IPS-18a (cell line): Measurements from ENCODE around the gene ELAVL2.

ENCODE experiments used
- H3K27ac ChIP-seq: one replicate; pipeline ENCODE4 v1.5.1; 2013; ENCODE audit warnings: low read length
- H3K27me3 ChIP-seq: one replicate; pipeline ENCODE4 v1.6.1; 2013; ENCODE audit warnings: mild to moderate bottlenecking, low read length; ENCODE audit not compliant: control insufficient read depth, insufficient read depth
- H3K36me3 ChIP-seq: one replicate; pipeline ENCODE4 v1.6.1; 2013; ENCODE audit warnings: low read depth, low read length; ENCODE audit not compliant: control insufficient read depth
- H3K4me1 ChIP-seq: one replicate; pipeline ENCODE4 v1.6.1; 2013; ENCODE audit warnings: low read depth, low read length; ENCODE audit not compliant: control insufficient read depth
- H3K4me3 ChIP-seq: one replicate; pipeline ENCODE4 v1.5.1; 2013; ENCODE audit warnings: low read length
- H3K9ac ChIP-seq: one replicate; pipeline ENCODE4 v1.6.1; 2013; ENCODE audit warnings: mild to moderate bottlenecking, low read length, moderate library complexity
- H3K9me3 ChIP-seq: one replicate; pipeline ENCODE4 v1.6.1; 2013; ENCODE audit warnings: low read depth, low read length; ENCODE audit not compliant: control insufficient read depth

The ELAVL2 gene

GRCh38 chr9:23784962-23785361, 41.1 kb downstream of the ELAVL2 start:
- Histone ChIP-seq H3K9me3 (no peaks in the 10 kb centered on the region), H3K9ac (no peak overlapping the region), H3K27me3 (no peaks in the 10 kb centered on the region), H3K4me1 (peaks cover 8% of the 10 kb centered on the region), H3K27ac (no peak overlapping the region), H3K36me3 (no peaks in the 10 kb centered on the region), H3K4me3 (no peak overlapping the region)

- Histone ChIP-seq H3K4me3 (no peak overlapping the region), H3K27me3 (no peaks in the 10 kb centered on the region), H3K9me3 (no peaks in the 10 kb centered on the region), H3K27ac (no peak overlapping the region), H3K4me1 (peaks cover 22% of the 10 kb centered on the region), H3K9ac (no peak overlapping the region), H3K36me3 (no peaks in the 10 kb centered on the region)
These were observed 42.5 kb downstream of the ELAVL2 start for GRCh38 chr9:23783509-23783908.

GRCh38 chr9:23779220-23779619, 46.8 kb downstream of the ELAVL2 start:
- Histone ChIP-seq H3K9me3 (no peaks in the 10 kb centered on the region), H3K27me3 (no peaks in the 10 kb centered on the region), H3K36me3 (no peaks in the 10 kb centered on the region), H3K9ac (no peak overlapping the region), H3K27ac (no peak overlapping the region), H3K4me1 (peaks cover 56% of the 10 kb centered on the region), H3K4me3 (no peak overlapping the region)

- H3K4me1 ChIP-seq, result peaks cover 69% of the 10 kb centered on the region
- no peak overlapping the region for H3K4me3 ChIP-seq
- H3K9ac ChIP-seq, result no peak overlapping the region
- H3K27ac ChIP-seq, result no peak overlapping the region
- H3K9me3 ChIP-seq, result no peaks in the 10 kb centered on the region
- H3K36me3 ChIP-seq, result no peaks in the 10 kb centered on the region
- no peaks in the 10 kb centered on the region for H3K27me3 ChIP-seq
These were observed 48.7 kb downstream of the ELAVL2 start for GRCh38 chr9:23777328-23777727.

- Histone ChIP-seq H3K27ac (no peak overlapping the region), H3K4me1 (peaks cover 78% of the 10 kb centered on the region), H3K9ac (no peak overlapping the region), H3K27me3 (no peaks in the 10 kb centered on the region), H3K36me3 (no peaks in the 10 kb centered on the region), H3K4me3 (no peak overlapping the region), H3K9me3 (no peaks in the 10 kb centered on the region)
These were observed 50.5 kb downstream of the ELAVL2 start for GRCh38 chr9:23775549-23775948.

GRCh38 chr9:23774266-23774665, 51.8 kb downstream of the ELAVL2 start:
- H3K9me3 ChIP-seq, result no peaks in the 10 kb centered on the region
- no peak overlapping the region for H3K4me3 ChIP-seq
- H3K9ac ChIP-seq, result no peak overlapping the region
- no peak overlapping the region for H3K27ac ChIP-seq
- no peaks in the 10 kb centered on the region for H3K36me3 ChIP-seq
- H3K4me1 ChIP-seq, result peaks cover 75% of the 10 kb centered on the region
- no peaks in the 10 kb centered on the region for H3K27me3 ChIP-seq

GRCh38 chr9:23772385-23772783, 53.7 kb downstream of the ELAVL2 start:
- Histone ChIP-seq H3K27ac (no peak overlapping the region), H3K4me3 (no peak overlapping the region), H3K9me3 (no peaks in the 10 kb centered on the region), H3K9ac (no peak overlapping the region), H3K36me3 (no peaks in the 10 kb centered on the region), H3K4me1 (peaks cover 69% of the 10 kb centered on the region), H3K27me3 (no peaks in the 10 kb centered on the region)

- Histone ChIP-seq H3K4me1 (peaks cover 63% of the 10 kb centered on the region), H3K27ac (no peak overlapping the region), H3K9me3 (no peaks in the 10 kb centered on the region), H3K4me3 (no peak overlapping the region), H3K9ac (no peak overlapping the region), H3K36me3 (no peaks in the 10 kb centered on the region), H3K27me3 (no peaks in the 10 kb centered on the region)
These were observed 54.2 kb downstream of the ELAVL2 start for GRCh38 chr9:23771746-23772384.

GRCh38 chr9:23769307-23769935, 56.6 kb downstream of the ELAVL2 start:
- H3K9ac ChIP-seq, result no peak overlapping the region
- no peaks in the 10 kb centered on the region for H3K36me3 ChIP-seq
- no peaks in the 10 kb centered on the region for H3K9me3 ChIP-seq
- no peak overlapping the region for H3K4me3 ChIP-seq
- H3K27me3 ChIP-seq, result no peaks in the 10 kb centered on the region
- peaks cover 49% of the 10 kb centered on the region for H3K4me1 ChIP-seq
- H3K27ac ChIP-seq, result no peak overlapping the region

- Histone ChIP-seq H3K4me1 (peaks cover 54% of the 10 kb centered on the region), H3K27ac (no peak overlapping the region), H3K9me3 (no peaks in the 10 kb centered on the region), H3K9ac (no peak overlapping the region), H3K27me3 (no peaks in the 10 kb centered on the region), H3K4me3 (no peak overlapping the region), H3K36me3 (no peaks in the 10 kb centered on the region)
These were observed 57.2 kb downstream of the ELAVL2 start for GRCh38 chr9:23768861-23769260.

- no peak overlapping the region for H3K27ac ChIP-seq
- H3K36me3 ChIP-seq, result no peaks in the 10 kb centered on the region
- H3K27me3 ChIP-seq, result no peaks in the 10 kb centered on the region
- no peaks in the 10 kb centered on the region for H3K9me3 ChIP-seq
- H3K4me1 ChIP-seq, result peaks cover 36% of the 10 kb centered on the region
- H3K9ac ChIP-seq, result no peak overlapping the region
- H3K4me3 ChIP-seq, result no peak overlapping the region
These were observed 59.4 kb downstream of the ELAVL2 start for GRCh38 chr9:23766613-23767012.

GRCh38 chr9:23765561-23765960, 60.5 kb downstream of the ELAVL2 start:
- Histone ChIP-seq H3K4me3 (no peak overlapping the region), H3K36me3 (no peaks in the 10 kb centered on the region), H3K4me1 (peaks cover 30% of the 10 kb centered on the region), H3K9ac (no peak overlapping the region), H3K27me3 (no peaks in the 10 kb centered on the region), H3K9me3 (no peaks in the 10 kb centered on the region), H3K27ac (no peak overlapping the region)
